ENCODE measurements around the gene SLC6A20.
"Not testable (repeated sequence)": the region's sequence is repeated elsewhere in the genome, so short reads cannot be mapped to it uniquely, and the experiment has no call there.

The SLC6A20 gene

DNA sequence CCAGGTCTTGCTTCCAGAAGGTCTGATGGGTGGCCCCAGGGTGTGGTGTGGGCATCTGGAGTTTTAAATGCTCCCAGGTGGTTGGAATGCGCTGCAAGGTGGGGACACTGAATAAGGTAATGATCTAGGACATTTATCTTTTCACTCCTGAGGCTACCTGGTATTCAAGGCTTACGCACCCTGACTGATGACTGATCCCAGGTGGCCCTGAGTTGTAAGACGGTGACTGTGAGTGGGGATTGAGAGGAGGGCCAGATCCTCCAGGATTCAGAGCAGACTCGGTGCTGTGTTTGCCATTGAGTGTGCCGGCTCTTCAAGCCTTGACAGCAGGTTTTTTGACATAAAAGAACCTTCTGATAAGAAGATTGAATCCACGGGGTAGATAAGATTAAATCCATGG, 40.3 kb downstream of the SLC6A20 start:
- no peak for DNase-seq

DNA sequence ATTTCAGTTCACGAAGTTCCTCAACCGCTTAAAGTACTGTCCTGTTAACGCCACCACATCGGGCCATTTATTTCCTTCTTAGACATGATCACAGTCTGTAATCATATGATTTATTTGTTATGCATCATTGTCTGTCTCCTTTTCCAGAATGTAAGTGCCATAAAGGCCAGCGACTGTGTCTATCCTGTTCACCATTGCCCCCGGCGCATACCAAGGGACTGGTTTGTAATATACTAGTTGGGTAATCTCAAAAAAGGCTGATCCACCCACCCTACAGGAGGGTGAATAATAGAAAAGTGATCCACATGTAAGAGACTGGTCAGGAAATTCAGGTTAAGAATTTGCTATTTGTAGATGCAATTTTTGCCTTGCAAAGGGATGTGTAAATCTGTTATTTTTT, 41.9 kb downstream of the SLC6A20 start:
- DNase-seq: no peak

DNA sequence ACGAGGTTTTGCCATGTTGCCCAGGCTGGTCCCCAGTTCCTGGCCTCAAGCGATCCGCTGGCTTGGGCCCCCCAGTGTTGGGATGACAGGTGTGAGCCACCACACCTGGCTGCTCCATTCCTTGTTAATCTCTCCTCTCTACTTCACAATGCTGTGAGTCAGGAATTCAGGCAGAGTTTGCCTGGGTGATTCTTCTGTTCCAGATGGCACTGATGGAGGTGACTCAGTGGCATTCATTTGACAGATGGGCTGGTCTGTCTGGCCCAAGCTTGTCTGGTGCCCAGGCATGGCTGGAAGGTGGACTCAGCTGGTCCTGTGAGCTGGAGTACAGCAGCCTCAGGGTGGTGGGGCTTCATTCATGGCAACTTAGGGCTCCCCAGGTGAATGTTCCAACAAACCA, 43.2 kb downstream of the SLC6A20 start:
- no peak for DNase-seq

DNA sequence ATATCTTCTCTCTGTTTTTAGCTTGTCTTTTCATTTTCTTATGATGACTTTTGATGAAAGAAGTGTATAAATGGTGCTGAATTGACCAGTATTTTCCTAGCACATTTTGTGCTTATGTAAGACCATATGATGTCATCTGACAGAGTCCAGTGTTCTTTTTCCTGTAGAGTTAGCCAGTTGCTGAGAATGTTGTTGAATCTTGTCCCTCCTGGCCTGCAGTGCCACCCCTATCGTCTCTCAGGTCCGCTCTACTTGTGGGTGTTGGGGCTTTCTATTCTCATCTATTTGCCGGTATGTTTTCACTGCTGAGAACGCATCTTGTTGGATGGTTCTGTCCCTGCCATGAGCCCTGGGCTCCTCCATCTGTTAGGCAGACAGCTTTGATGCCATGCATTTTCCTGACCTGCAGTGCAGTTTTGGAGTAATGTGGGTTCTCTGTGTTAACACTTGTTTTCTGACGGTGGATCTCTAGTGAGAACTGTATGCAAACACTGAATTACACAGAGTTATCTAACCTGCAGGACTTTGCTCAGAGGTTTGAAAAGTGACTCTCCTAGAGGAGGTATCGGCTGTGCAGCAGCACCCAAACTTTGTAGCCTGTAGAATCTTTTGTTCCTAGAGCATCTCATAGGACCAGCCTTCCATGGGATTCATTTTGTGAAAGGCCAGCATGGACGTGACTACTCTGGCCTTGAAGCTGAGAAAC, 44.6 kb downstream of the SLC6A20 start:
- no peak for DNase-seq

DNA sequence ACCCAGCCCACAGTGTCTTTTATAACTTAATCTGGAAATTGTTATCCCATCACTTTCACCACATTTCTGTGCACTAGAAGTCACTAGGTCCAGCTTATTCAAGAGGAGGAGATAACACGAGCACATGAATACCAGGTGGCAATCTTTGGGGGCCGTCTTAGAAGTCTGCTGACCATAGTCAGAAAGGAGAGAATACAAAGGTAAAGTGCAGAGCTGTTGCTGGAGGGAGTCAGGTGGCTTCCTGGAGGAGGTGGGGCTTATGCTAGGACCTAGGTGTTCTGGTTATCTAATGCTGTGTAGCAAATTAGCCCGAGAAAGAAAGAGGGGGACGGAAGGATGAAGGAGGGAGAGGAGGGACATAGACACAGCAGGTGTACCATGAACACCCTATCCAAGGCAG, 46.5 kb downstream of the SLC6A20 start:
- DNase-seq: no peak

DNA sequence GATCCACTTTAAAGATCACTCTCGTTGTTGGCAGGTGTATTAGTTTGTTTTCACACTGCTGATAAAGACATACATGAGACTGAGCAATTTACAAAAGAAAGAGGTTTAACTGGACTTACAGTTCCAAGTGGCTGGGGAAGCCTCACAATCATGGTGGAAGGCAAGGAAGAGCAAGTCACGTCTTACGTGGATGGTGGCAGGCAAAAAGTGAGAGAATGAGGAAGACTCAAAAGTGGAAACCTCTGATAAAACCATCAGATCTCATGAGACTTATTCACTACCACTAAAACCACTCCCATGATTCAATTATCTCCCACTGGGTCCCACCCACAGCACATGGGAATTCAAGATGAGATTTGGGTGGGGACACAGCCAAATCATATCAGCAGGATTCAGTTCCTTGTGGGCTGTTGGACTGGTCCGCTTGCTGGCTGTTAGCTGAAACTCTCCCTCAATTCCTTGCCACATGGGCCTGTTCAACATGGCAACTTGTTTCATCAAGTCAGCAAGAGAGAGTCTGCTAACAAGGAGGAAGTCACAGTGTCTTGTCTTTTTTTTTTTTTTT, 47.2 kb downstream of the SLC6A20 start:
- not testable (repeated sequence) for DNase-seq

DNA sequence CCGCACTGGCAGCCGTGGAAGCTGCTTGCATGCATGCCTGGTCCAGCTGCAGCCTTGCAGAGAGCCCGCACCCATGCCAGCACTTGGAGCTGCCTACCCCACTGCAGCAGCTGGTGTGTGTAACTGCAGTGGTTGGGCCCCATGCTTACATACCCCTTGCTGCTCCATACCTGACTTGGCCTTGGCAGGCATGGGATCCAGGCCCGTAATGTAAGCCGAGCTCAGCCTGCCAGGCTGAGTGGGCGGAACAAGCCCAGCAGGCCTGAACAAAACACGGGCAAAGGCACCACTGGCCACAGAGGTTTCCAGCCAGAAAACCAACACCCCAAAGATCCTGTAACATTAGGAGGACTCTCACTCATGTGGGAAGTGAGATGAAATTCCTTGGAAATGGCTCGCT, 48.3 kb downstream of the SLC6A20 start:
- no peak for DNase-seq

DNA sequence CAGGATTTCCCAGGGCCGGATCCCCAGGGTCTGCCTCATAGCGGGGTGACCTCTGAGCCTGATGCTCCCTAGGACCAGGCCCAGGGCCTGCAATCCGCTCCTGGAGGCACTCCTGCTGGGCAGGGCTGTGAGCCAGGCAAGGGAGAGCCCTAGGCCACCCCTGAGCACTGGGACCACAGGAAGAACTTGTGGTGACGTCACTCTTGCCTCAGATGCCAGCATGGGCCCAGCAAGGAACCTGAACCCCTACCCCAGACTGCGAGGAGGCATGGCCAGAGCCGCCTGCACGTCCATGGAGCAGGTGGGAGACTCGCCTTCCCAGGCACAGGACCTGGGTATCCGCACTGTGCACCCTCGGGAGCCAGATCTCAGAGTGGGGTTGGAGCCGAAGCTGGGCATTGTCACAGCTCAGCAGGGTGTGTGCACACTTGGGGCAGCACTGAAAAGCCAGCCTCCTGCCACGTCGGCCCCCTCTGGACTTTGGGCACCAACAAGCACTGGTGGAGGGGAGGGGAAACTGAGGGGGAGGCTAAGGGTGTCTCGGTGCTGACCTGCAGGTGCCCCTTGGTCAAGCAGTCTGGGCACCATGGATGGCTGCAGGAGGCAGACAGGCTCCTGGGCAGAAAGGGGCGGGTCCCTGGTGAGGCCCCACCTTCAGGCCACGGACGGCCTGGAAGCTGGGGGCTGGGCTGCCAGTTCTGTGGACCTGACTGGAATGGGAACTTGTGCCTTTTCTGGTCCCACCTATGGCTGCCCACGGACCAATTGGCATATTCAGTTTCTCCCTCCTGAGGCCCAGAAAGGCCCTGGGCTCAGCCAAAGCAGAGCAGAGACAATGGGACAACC, 49.3 kb downstream of the SLC6A20 start:
- DNase-seq: no peak

DNA sequence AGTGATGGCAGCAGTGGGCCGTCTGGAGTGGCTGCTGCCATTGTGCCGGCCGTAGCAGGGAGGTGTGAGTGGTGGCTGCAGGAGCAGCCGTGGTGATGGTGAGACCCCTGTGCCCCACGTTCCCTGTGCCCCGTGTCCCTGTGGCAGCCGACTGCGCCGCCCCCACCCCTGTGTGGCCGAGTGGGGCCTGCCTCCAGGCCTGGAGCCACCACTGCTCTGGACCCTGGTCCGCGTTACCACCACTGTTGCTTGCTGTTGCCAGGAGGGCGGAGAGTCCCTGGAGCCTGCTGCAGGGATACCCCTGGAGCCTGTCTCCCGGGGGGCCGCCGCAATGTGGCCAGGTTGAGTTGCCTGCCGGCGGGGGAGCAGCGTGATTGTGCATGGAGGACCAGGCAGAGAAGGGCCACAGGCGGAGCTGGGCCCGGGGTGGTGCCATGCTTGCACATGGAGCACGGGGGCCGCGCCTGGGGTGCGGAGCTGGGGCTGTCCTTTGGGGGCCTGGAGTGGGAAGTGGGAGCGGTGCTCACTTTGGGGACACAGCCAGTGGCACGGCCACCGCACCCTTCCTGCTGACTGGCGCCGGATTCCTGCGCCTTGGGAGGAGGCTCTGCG, 50.1 kb downstream of the SLC6A20 start:
- DNase-seq: no peak

DNA sequence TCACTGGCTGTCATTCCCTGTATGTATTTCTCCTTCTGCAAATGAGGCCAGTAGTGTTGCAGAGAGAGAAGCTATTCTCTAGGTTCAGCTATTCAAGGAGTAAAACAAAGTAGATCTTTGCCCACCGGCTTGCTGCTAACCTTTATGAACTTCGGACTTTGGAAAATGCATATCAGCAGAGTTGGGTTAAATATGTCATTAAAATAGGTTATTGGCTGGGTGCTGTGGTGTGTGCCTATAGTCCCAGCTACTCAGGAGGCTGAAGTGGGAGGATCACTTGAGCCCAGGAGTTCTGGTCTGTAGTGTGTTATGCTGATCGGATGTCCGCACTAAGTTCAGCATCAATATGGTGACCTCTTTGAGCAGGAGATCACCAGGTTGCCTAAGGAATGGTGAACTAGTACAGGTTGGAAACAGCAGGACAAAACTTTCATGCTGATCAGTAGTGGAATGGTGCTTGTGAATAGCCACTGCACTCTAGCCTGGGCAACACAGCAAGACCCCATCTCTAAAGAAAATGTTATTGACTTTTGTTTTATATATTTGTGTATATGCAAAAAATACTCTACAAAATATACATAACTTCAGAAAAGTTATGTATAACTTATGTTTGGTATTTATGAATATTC, 53.8 kb downstream of the SLC6A20 start:
- DNase-seq: no peak

DNA sequence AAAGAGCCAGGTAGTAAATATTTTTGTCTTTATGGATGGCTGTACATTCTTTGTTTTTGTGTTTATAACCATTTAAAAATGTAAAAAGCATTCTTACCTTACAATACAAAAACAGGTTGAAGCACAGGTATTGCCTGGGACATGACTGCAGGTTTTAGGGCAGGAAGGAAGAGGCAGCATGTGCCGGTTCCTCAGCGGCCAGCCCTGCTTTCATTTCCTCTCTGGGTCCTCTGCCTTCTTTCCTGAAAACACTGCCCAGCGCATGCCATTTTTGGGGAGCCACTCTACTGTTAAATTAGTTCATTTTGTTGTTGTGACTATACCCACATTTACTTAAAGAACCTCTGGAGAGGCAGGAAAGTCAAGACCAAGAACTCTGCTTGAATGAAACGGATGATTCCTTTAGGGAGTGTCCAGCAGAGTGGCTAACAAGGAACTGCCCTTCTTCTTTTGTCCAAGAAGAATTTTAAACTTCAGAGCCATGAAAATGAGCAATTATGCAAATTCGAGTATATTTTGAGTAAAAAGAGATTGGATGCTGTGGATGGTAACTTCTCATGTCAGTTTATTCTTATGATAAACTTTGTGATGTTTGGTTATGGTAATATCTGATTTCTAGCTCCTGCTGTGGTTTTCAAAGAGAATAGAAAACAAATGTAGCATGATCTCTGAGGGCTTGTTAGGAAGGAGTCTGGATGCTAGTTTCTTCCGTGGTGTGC, 54.4 kb downstream of the SLC6A20 start:
- peak in 1 of 2 experiments; percentile 7 for DNase-seq

DNA sequence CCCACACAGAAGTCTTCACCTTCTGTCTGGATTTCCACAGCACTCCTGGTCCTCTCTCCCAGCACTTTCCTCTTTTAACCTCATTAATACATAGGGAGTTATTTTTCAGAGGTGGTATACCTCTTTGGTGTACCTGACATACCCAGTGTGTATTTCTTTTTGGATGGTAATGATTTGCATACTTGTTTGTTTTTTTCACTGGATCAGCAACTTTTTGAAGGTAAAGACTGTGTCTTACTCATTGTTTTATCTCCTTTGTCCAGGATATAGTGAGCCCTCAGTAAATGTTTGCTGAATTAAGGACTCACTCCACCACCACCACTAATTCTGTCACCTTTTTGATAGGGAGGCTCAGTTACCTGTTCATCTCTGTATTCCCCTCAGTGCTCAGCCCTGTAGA, 55.1 kb downstream of the SLC6A20 start:
- DNase-seq: no peak

DNA sequence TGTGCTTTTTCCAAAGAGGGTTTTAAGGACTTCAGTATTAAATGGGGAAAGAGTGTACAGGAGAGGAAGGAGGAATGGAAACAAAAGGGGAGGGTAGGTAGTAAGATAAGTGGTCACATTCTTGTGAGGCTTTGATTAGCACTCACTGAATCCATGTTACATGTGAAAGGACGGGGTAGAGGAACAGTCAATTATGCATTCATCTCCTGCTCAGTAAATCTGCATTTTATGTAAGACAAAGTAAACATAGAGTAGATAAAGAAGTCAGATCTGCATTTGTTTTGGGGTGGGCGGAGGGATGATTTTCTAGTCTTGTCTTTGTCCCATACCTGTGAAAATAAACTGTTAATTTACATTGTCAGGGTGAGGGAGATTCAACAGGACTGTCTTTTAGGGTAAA, 56.3 kb downstream of the SLC6A20 start:
- no peak for DNase-seq

DNA sequence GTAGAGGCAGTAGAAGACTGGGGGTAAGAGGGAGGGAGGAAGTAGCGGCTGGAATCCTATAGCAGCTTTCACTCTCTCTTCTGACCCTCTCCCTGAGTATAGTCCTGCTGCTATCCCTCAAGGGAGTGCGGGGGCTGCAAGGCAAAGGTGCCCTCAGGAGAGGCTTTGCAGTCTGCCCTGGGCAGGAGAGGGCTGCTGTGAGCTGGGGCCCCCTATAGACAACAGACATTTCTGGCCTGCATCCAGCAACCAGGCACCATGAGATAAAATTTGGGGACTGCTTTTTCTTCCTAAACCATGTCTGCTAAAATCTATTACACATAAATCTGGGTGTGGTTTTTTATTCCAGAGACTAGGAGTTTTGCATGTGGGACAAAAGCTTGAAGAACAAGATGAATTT, 59.1 kb downstream of the SLC6A20 start:
- no peak for DNase-seq

DNA sequence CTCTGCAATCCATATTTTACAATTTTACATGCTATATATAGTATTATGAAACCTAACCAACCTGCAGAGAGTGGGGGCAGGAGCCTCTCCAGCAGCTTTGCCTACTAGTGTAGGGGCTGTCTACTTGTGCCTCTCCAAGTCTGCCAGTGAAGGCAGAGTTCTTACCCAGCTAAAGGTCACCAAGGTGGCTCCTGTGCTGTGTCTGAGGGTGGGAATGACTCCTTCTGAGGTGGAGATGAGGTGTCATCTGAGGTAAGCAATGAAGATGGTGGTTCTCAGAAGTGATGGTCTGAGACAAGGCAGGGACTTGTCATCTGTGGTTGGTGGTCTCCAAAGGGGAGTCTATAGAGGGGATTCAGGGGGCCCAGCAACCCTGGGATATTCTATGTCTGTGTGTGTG, 59.6 kb downstream of the SLC6A20 start:
- no peak for DNase-seq

DNA sequence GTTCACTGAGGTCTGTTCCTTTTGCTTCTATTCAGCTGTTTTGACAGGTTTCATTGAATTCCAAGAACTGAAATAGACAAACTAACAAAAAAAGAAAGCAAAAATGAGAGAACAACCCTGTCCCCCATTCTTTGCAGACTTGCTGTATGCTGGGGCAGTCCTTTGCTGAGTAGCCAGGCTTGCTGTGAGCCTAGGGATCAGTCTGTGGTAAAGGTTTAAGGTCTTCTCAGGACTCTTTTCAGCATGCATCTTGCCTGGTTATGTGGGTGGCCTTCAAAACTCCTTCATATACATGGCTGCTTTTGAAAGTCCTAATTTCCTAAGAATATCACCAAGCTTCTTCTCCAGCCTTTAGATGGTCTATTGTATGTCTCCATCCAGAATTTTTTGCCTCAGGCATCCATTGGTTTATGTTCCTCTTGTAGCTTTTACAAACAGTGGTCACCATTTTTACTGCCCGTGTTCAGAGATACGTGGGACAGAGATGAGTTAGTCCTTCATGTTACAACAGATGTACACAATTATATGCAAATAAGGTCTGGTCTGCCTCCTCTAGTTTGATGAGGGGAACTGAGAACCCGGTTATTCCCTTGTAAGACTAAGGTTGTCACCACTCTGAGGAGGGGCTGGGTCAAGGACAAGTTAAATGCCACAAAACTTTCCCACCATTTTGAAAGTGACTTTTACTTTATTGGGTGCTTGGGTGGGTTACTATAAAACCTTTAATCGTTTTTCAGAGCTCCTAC, 65.8 kb downstream of the SLC6A20 start:
- DNase-seq: no peak

DNA sequence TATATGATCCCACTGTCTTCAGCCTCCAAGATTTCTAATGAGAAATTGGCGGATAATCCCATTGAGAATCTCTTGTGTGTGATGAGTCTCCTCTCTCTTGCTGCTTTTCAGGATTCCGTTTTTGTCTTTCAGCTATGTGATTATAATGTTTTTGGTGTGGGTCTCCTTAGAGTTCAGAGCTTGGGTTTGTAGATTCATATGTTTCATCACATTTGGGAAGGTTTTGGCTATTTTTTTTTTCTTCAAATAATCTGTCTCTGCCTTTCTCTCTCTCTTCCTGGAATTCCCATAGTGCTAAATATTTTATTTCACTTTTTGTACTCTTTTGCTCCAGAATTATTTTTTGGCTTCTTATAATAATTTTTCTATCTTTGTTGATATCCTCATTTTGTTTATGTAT, 66.7 kb downstream of the SLC6A20 start:
- DNase-seq: no peak

DNA sequence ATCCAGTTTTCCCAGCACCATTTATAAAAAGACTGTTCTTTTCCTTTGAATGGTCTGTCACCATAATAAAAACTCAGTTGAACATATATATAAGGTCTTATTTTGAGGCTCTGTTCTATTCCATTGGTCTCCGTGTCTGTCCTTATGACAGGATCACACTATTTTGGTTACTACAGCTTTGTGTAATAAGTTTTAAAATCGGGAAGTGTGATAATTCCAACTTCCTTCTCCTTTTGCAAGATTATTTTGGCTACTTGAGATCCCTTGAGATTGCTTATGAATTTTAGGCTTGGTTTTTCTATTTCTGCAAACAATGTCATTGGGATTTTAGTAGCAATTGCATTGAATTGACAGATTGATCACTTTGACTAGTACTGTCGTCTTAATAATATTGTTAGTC, 71.4 kb downstream of the SLC6A20 start:
- peak; percentile 31 to 50 for DNase-seq

DNA sequence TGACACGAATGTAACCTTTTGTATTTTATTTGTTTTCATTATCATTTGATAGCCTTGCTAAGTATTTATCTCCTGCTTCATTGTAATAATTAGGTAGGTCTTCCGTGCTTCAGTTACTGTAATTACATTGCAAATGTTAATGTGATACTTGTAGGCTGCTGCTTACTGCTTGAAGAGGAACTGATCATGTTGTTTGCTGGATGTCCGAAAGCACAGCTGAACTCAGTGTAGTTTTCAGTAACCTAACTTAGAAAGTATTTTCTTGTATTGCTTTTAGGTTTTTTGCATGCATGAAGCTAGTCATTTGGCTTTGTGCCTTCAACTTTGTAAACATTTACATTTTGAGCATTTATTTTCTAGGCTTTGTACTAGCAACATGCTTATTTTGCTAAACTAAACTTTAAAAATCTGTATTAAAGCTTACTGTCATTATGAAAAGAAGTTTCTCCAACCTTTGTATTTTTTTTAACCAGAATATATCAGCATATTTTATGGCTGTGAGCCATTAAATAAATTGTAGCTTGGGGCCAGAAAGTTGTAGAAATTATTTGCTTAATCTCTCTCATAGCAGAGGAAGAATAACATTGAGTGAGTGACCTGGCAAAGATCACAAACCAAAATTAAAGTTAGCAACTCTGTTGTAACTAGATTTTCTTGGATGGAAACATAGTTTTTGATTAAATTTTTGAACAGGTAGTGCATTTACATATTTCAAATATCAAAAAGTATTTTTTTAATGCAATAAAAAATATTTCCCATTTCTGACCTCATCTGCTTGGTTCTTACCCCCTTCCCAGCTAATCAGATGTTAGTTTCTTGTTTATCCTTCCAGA, 76.5 kb downstream of the SLC6A20 start:
- no peak for DNase-seq

DNA sequence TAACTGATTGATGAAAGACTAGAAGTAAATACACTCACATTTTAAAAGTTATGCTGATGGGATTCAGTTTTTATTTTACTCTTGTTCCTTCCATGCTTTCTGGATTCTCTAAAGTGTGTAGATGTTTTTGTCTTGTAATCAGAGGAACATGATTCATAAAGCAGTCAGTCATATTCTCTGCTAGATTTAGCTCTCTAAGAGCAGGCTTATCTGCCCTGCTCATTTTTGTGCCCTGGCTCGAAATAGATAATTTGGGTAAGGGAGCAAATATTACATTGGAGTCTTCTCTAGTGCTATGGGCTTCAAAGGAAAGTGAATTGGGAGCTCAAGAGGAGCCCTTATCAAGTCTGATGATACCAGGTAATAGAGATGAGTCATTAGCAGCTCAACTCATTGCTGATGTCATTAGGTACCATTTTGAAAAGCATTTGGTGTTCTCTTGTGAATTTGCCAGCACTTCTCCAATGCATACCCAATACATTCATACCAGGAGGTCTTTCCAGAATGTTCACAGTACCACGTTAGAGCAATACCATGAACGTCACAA, 79.5 kb downstream of the SLC6A20 start:
- DNase-seq: no peak

DNA sequence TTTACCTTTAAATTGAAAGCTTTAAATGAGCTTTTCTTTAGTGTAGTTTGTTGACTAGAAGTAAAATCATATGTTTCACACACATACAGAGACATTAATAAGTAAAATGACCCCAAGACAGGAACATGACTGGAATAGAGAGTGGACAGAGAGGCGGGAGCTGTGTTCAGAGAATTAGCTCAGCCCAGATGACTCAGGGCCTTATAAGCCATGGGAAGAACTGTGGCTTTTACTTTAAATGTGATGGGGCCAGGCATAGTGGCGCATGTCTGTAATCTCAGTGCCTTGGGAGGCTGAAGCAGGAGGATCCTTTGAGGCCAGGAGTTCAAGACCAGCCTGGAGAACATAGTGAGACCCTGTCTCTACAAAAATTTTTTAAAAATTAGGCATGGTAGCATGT, 80.4 kb downstream of the SLC6A20 start:
- DNase-seq: no peak

All from Kasumi-1 (cell line).